Measurements from ENCODE around the gene STRC.
A peak's percentile ranks its signal among the peaks of the same experiment; 100 is the strongest.
"Not testable (repeated sequence)": the region's sequence is repeated elsewhere in the genome, so short reads cannot be mapped to it uniquely, and the experiment has no call there.

STRC gene

GRCh38 chr15:43618700-43619099 is at the start of gene STRC:
Gene STRC, minus strand, starts transcription at chr15:43618800. Its CDS starts 78 bp downstream, at chr15:43618722.
- not testable (repeated sequence) for DNase-seq (ENCODE audit: extremely low spot score, insufficient read length, low read depth); FAIRE-seq

DNA sequence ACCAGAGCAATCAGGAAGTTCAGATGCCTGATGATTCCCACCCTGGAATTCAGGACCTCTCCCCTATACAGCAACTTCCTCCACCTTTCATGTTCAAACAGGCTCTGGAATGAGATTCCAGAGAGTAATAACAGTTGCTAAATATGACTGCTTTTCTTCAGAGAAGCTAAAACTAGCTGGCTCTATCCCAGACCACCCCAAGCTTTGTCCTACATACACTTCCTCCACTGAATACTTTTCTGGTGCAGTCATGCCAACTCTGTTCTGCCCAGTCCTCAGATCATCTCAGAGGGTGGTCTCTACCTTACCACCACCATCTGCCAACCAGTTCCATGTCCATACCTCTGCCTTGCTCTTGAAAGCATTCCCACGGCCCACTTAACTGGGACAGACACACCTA is 47.6 kb upstream of the STRC start:
- FAIRE-seq: not testable (repeated sequence)

GRCh38 chr15:43663333-43663732 is 44.7 kb upstream of the STRC start:
- DNase-seq (ENCODE audit: extremely low spot score, insufficient read length, low read depth); FAIRE-seq: not testable (repeated sequence)

More for the DNA sequence above, 47.6 kb upstream of the STRC start:
- not testable (repeated sequence) for DNase-seq (ENCODE audit: extremely low spot score, insufficient read length, low read depth)

GRCh38 chr15:43662293-43662692 is 43.7 kb upstream of the STRC start:
- FAIRE-seq: peak; percentile 65
- DNase-seq (ENCODE audit: extremely low spot score, insufficient read length, low read depth): not testable (repeated sequence)

GRCh38 chr15:43659727-43660126 is 41.1 kb upstream of the STRC start:
- not testable (repeated sequence) for FAIRE-seq; DNase-seq (ENCODE audit: extremely low spot score, insufficient read length, low read depth)

DNA sequence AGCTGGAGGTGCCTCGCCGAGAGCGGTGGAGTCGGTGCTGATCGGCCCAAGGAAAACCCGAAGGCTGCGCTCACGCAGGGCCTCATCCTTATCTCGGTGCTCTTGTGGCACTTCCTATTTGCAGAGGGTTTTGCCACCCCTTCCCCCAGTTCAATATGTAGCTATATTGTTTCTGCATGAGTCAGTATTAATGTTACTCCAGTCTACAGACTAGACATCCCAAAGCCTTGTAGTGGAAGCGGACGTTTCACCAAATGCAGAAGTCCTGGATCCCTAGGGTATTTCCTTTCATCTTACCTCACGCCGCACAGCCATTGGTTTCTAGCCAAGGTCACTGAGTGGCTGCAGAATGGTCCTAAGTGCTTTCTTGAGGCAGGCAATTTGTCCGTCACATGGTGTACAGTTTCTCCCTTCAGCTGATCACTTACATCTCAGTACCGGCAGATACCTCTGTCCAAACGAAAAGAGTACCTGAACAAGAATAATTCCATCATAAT is 30.9 kb upstream of the STRC start:
- not testable (repeated sequence) for DNase-seq (ENCODE audit: extremely low spot score, insufficient read length, low read depth)
- FAIRE-seq: peak; percentile 83

- no peak for FAIRE-seq
- no peak for DNase-seq (ENCODE audit: extremely low spot score, insufficient read length, low read depth)
Measured at GRCh38 chr15:43648649-43649429, 30.2 kb upstream of the STRC start, which contains the start of gene CATSPER2. Gene CATSPER2, minus strand, starts transcription at chr15:43648844. Its CDS starts 783 bp downstream, at chr15:43648061.

- not testable (repeated sequence) for DNase-seq (ENCODE audit: extremely low spot score, insufficient read length, low read depth)
- FAIRE-seq: peak; percentile 75
Measured at GRCh38 chr15:43638464-43639204, 20.0 kb upstream of the STRC start.

DNA sequence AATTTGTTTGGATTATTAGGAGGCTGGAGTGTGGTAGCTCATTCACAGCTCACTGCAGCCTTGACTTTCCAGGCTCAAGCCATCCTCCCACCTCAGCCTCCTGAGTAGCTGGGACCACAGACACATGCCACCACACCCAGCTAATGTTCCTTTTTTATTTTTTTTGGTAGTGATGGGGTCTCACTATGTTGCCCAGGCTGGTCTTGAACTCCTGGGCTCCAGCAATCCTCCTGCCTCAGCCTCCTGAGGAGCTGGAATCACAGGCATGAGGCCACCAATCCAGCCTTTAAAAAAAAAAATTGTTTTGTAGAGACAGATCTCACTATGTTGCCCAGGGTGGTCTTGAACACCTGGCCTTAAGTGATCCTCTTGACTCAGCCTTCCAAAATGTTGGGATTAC is 8.3 kb upstream of the STRC start:
- FAIRE-seq: not testable (repeated sequence)

DNA sequence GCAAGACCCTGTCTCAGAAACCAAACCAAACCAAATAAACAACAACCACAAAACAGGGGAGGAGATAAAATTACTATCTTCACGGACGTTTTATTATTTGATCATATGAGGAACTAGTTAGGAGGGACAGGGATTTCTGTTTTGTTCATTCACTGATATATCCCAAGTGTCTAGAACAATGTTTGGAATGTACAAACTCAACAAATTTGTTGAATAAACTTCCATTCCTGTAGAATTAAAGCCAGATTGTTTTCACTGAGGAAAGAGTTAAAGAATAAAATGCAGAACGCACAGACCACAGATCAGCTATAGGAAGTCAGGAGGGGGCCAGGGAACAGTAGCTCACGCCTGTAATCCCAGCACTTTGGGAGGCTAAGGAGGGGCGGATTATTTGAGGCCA is 6.5 kb upstream of the STRC start:
- DNase-seq (ENCODE audit: extremely low spot score, insufficient read length, low read depth) (no peak), FAIRE-seq (no peak)

More for the DNA sequence above, 8.3 kb upstream of the STRC start:
- DNase-seq (ENCODE audit: extremely low spot score, insufficient read length, low read depth): not testable (repeated sequence)

GRCh38 chr15:43622068-43622799 is 3.6 kb upstream of the STRC start:
- FAIRE-seq; DNase-seq (ENCODE audit: extremely low spot score, insufficient read length, low read depth): not testable (repeated sequence)

DNA sequence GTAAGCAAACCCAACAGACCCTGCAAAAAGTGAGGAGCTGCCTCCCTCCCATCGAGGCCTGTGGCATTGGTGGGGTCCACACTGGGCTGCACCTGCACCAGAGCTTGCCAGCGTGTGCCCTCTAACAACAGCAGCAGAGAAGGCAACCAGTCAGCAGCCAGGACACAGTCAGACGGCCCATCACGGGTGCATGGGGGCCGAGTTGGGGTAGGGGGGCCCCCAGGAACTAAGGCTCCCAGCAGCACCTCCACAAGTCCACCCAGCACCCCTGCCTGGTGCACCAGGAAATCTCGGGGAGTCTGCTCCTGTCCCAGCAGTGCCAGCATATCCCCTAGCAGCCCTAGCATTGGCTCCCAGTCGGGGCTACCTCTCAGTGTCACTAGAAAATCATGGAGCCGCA is 850 bp downstream of the STRC start:
- not testable (repeated sequence) for DNase-seq (ENCODE audit: extremely low spot score, insufficient read length, low read depth); FAIRE-seq

DNA sequence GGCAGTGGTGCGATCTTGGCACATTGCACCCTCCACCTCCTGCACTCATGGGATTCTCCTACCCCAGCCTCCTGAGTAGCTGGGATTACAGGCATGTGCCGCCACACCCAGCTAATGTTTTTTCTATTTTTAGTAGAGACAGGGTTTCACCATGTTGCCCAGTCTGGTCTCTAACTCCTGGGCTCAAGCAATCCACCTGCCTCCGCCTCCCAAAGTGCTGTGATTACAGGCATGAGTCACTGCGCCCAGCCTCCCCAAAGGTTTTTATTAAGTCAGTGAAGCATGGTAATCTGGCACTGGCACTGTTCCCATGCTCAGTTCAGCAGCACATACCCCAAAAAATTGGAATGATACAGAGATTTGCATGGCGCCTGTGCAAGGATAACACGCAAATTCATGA is 16.4 kb downstream of the STRC start:
- not testable (repeated sequence) for DNase-seq (ENCODE audit: extremely low spot score, insufficient read length, low read depth); FAIRE-seq

DNA sequence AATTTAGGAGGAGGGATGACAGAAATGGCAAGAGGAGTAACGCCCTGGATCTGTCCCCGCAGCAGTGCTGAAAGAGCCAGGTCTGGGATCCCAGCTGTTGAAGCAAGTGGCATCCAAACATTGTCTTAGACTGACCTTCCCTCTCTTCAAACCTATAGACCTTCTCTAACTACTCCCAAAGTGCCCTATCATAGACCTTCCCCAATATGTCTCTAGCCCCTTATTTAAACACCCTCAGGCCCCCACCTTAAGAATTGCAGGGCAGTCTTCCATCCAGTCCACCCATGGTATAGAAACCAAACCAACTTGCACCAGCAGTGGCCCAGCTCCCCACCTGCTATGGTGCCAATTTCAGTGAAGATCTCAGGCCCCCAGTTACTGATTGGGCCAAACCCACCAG is 18.4 kb downstream of the STRC start:
- FAIRE-seq; DNase-seq (ENCODE audit: extremely low spot score, insufficient read length, low read depth): not testable (repeated sequence)

DNA sequence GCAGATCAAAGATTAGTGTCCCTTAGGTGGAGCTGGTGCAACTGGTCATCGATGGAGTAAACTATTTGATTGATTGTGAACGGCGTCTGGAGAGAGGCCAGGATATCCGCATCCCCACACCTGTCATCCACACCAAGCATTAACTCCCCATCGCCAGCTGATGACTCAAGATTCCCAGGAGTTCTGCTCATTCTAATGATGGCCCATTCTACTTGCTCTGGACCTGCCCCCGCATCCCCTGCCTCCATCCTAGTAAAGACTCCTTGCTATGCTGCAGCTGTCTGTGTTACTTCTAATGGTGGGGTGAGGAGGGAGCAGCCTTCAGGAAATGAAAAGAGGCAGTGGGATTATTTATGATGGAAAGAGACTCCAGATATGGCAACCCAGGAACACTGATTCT is 19.5 kb downstream of the STRC start:
- not testable (repeated sequence) for FAIRE-seq

GRCh38 chr15:43593328-43594190 is 25.0 kb downstream of the STRC start, which contains the start of gene CKMT1B:
Gene CKMT1B, plus strand, starts transcription at chr15:43594027. Its CDS starts 192 bp downstream, at chr15:43594219.
- not testable (repeated sequence) for FAIRE-seq; DNase-seq (ENCODE audit: extremely low spot score, insufficient read length, low read depth)

More for the DNA sequence above, 19.5 kb downstream of the STRC start:
- DNase-seq (ENCODE audit: extremely low spot score, insufficient read length, low read depth): not testable (repeated sequence)

- FAIRE-seq; DNase-seq (ENCODE audit: extremely low spot score, insufficient read length, low read depth): not testable (repeated sequence)
Measured at GRCh38 chr15:43592841-43593240, 25.8 kb downstream of the STRC start.

GRCh38 chr15:43589778-43590466 is 28.7 kb downstream of the STRC start, which contains the start of gene PPIP5K1:
Gene PPIP5K1, minus strand, starts transcription at chr15:43590208. Its CDS starts 5,704 bp downstream, at chr15:43584504.
- peak; percentile 98 for FAIRE-seq
- DNase-seq (ENCODE audit: extremely low spot score, insufficient read length, low read depth): not testable (repeated sequence)
